Measurements from ENCODE around the gene EDAR.

EDAR gene

DNA sequence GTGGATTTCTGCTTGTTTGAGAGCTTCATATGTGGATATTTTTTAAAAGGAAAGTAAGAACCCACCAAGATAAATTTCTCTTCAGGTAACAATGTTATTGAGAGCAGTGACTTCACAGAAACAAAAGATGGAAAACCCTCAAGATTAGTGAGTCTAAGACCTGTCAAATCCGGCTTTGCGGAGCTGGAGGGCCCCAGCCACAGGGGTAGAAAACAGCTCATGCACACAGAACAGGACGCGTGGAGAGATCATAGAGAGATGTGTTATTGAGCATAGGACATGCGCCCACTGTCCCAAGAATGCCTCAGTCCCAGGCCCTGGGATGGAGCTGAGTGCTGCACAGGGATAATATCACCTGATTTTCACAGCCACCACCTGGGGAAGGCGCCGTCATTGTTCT is 21.3 kb downstream of the EDAR start:
- DNase-seq (ENCODE audit: low spot score) = no peak

- DNase-seq (ENCODE audit: low spot score) = no peak
These were observed 23.3 kb downstream of the EDAR start for GRCh38 chr2:108965540-108966289.

- DNase-seq (ENCODE audit: low spot score) = no peak
These were observed 26.0 kb downstream of the EDAR start for GRCh38 chr2:108963057-108963456.

DNA sequence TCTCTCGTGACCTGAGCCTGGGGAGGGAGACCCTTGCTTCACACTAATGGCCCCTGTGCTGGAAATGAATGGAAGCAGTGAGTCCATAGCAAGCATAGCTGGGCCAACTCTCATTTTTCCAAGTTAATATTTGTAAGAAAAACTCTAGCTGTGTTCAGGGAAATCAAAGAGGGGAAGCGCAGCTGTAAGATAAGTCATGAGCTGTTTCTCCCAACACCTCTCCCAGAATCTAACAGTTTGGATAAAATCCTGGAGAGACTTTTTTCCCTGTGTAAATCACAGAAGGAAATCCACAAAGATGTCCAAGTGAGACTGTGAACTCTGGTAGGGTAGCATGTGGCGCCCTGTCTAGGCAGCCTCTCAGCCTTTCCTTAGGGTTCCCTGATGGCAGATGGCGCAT is 27.2 kb downstream of the EDAR start:
- no peak for DNase-seq (ENCODE audit: low spot score)

- no peak for DNase-seq (ENCODE audit: low spot score)
These were observed 29.0 kb downstream of the EDAR start for GRCh38 chr2:108960006-108960405.

GRCh38 chr2:108959401-108959800 is 29.6 kb downstream of the EDAR start:
- DNase-seq (ENCODE audit: low spot score) = no peak

DNA sequence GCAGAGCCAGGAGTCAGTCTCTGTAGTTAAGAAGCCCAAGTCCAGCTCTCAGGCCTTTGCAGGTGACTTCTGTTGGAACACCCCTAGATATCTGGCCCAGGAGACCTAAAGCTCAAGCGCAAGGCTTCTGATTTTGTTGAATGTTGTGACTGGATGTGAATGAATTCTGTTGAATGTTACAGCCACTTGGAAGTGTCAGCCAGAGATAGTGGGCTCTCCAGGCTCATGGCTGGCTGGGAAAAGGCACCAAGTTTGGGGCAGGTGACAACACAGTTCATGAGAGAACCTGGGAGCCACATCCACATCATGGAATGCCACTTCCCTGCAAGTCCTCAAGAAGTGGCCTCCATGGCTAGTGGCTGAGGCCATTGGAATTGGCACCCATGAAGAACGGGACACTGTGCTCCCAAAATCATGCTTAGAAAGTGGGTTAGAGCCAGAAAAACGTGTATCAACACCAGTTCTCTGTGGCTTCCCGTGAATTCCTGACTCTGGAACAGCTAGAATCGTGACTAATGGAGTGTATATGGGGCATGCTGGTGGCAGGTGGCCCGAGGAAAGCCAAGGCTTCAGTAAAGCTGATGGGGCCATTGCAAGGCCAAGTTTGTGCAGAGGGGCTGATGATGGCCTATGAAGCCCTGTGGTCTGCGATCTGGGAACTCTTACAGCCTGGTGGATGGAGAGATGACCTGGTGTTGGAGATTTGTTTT is 30.2 kb downstream of the EDAR start:
- DNase-seq (ENCODE audit: low spot score) = no peak

DNA sequence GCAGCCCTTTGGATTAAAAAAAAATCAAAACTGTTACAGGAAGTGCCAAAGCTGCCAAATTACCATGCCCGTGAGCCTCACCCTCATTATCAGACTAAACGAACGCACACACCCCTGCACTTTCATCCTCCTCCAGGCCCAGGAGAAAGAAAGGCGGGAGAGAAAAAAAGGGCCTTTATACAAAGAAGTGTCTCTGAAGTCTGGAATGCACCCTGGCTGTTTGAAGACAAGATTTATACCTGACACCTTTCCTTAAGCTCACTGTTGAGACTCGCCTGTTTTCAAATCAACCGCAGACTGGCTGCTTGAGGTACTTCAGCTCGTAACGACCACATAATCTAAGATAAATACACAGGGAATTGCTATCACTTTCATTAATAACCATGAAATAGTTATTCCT is 31.0 kb downstream of the EDAR start:
- DNase-seq (ENCODE audit: low spot score) = no peak

- DNase-seq (ENCODE audit: low spot score) = no peak
These were observed 32.6 kb downstream of the EDAR start for GRCh38 chr2:108956375-108956774.

DNA sequence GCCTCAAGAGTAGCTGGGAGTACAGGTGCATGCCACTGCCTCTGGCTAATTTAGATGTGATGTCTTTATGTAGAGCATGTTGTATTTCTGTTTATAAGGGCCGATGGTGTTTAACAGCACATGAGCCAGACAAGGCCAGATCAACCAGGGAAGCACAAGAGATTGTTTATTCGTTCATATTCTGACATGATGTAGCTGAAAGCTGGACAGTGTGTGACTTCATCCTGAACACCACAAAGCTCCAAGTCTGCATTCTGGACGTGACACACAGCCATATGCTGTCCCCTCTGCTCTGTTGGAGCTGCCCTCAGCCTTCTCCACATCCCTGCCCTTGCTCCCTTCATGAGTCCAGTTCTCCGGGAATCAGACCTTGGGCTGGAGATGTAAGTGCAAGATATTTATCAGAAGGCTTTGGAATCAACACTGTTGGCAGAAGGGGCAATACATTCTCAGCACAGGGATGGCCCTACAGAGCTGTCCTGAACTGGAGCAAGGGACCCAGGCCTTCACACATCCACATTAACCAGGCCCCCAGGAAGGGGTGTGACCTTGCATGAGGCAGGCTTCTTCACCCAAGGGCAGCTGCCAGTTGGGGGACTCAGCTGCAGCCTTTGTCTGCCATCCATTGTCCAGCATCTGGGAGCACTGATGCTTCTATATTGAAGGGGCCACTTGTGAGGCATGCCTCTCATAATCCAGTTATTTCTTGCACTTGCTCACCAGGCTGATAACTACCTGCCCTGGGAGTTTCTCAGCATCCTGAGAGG is 38.5 kb downstream of the EDAR start:
- no peak for DNase-seq (ENCODE audit: low spot score)

DNA sequence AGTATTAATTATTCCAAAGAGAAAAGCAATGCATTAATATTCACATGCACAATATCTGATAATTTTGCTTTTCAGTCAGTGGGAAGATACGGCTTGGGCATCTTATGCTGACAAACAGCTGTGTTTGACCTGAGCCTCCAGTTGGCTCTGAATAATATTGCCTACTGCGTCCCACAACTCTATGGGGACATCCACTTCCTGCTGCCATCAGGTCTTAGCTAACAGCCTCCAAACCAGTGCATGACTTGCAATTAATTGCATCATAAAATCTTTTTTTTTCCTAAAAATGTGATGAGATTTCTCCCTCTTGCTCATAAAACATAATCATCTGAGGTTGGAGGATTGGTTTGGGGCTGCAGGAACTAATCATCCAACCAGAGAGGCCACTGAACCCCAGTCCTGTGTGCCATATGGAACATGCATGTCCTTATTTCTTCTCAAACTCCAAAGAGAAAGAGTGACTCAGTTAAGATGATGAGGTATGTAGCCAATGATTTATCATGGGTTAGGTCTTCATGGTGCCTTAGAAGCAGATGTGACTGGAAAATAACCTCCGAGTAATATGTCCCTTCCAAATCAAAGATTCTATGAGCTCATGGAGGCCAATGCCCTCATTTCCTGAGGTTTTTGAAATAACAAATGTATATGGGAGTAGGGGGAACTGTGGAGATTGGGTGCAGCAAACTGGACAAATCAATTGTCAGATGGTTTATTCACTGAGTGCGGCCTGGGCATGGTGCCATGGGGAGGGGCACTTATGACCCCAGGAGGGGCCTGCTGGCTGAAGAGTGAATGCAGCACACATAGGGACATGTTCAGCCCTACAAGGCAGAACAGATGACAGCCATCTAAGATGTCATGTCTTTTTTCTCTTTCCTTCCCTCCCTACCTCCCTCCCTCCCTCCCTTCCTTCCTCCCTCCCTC is 39.4 kb downstream of the EDAR start:
- DNase-seq (ENCODE audit: low spot score) = no peak

DNA sequence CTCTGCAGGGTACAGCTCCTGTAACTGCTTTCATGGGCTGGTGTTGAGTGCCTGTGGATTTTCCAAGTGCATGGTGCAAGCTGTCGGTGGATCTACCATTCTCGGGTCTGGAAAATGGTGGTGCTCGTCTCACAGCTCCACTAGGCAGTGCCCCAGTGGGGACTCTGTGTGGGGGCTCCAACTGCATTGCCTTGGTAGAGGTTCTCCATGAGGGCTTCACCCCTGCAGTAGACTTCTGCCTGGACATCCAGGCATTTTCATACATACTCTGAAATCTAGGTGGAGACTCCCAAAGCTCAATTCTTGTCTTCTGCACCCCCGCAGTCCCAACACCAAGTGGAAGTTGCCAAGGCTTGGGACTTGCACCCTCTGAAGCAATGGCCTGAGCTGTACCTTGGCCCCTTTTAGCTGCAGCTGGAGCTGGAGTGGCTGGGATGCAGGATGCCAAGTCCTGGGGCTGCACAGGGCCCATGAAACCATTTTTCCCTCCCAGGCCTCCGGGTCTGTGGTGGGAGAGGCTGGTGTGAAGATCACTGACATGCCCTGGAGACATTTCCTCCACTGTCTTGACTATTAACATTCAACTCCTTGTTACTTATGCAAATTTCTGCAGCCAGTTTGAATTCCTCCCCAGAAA is 41.6 kb downstream of the EDAR start:
- no peak for DNase-seq (ENCODE audit: low spot score)

DNA sequence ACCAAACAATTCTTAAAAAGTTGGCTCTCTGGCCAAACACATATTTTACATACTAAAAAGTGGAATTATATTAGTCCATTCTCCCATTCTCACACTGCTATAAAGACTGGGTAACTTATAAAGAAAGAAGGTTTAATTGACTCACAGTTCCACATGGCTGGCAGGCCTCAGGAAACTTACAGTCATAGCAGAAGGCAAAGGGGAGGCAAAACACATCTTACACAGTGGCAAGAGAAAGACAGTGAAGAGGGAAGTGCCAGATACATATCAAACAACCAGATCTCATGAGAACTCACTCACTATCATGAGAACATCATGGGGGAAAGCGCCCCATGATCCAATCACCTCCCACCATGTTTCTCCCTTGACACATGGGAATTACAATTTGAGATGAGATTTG is 42.6 kb downstream of the EDAR start:
- no peak for DNase-seq (ENCODE audit: low spot score)

GRCh38 chr2:108945969-108946368 is 43.1 kb downstream of the EDAR start:
- DNase-seq (ENCODE audit: low spot score) = no peak

DNA sequence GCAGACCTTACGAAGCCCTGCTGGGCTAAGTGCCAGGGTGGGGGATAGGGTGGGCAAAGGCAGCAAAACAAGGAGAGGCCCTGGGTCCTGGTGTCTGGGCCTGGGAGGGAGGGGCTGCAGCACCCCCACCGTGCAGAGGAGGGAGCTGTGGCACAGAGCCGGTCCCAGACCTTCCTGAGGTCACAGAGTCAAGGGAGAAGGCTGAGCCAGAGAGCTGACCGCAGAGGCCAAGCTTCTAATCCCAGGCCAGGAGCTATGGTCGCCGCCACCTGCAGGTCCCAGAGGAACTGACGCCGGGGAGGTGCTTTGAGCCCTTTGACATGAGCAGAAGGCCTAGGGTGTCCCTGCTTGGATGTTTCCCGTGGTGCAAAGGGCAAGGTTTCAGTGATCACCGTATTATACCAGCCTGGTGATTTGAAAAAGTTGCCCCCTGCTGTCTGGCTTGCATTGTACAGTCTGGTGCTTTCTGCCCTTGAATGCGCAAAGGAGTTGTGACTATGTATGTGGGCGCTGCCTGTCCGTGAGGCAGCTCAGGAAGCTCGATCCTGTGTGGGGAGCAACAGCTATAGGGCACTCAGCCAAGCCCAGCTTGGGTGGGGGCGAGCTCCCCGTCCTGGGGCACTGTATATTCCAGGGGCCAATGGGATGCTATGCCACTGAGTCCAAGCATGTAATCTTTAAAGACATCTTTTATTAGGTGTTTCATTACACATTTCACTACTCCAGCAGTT is 44.3 kb downstream of the EDAR start:
- DNase-seq (ENCODE audit: low spot score) = no peak

DNA sequence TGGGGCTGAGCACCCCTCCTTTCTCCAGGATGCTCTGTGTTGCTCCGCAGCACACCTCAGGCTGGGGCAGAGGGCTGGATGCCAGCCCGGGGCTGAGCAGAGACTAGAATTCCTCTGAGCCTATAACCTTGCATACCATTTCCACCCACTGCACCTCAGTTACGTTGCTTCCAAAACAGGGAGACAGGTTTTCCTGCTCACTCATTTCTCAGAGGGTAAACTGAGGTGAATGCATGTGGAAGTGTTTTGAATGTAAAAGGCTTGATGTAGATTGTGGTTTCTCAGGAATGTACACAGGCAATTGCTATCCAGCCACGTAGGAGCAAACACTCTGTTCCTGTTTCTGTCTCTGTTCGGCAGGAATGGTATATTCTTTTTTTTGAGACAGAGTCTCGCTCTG is 45.3 kb downstream of the EDAR start:
- DNase-seq (ENCODE audit: low spot score) = no peak

DNA sequence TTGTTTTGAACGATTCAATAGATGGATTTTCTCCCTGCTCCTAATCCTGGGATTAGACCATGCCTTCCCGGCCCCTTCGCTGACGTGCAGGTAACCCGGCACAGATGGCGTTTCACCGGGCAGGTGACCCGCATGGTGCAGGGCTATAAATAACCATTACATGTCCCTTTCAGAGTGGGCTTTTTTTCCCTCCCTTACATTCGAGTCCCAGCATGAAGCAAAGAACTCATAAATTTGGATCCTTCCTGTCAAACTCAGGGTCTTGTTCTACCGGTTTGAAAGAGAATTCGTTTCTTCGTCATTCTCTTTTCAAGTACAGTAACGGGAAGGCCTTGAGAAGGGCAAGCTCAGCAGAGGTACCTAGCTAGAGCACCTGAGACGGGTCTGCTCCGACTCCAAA is 46.1 kb downstream of the EDAR start:
- no peak for DNase-seq (ENCODE audit: low spot score)

DNA sequence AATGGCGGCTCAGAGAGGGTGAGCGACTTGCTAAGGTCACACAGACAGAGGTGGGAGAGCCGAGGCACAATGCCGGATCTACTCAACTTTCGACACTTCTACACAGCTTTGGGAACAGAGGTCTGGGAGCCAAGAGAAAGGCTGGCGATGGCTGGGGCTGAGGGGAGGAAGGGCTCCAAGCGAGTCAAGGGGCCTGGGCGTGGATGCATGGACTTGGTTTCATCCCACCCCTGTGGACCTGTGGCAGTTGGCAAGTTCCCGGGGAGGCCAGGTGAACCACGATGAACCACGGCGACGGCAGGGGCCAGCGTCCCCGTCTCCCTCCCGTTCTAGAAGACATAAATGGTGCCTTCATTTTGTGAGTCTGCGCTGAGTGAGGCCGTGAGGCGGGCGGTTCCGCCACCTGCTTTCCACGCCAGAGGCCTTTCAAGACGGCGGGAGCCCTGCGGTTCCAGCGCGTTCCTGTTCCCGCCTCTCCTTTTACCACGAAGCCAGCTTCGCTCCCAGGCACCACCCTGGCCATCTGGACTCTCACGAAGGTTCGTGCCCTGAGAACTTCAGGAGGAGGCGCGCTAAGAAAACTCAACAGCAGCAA is 46.7 kb downstream of the EDAR start:
- no peak for DNase-seq (ENCODE audit: low spot score)

GRCh38 chr2:108941767-108942166 is 47.3 kb downstream of the EDAR start:
- no peak for DNase-seq (ENCODE audit: low spot score)

GRCh38 chr2:108941161-108941665 is 47.8 kb downstream of the EDAR start:
- no peak for DNase-seq (ENCODE audit: low spot score)

Data from RKO (cell line).